ENCODE results near the gene CRYBB3.

DNA sequence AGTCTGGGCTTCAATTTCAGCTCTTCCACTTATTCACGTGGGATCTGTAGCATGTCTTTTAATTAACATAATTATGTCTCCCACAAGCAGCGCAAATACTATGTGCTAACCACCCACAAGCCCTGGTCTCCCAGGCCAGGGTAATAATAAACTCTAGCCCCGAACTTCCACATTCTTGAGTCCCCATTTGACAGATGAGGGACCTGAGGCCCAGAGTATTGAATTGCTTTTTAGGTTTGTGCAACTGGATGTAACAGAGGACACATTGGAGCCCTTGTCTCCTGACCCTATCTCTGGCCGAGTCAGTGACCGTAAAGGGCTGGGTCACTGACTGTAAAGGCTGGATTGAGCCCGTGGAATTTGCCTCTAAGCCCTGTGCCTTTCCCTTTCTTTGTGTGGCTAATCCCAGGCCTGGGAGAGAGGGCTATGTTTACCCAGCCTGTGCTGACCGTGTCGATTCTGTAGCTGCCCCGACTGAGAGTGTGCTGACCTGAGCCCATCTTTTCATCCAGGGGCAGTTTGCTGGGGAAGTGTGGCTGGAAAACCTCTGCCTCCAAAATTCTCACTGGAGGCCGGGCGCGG lies 23.7 kb downstream of the CRYBB3 start:
- TF ChIP-seq, protein P1, sequence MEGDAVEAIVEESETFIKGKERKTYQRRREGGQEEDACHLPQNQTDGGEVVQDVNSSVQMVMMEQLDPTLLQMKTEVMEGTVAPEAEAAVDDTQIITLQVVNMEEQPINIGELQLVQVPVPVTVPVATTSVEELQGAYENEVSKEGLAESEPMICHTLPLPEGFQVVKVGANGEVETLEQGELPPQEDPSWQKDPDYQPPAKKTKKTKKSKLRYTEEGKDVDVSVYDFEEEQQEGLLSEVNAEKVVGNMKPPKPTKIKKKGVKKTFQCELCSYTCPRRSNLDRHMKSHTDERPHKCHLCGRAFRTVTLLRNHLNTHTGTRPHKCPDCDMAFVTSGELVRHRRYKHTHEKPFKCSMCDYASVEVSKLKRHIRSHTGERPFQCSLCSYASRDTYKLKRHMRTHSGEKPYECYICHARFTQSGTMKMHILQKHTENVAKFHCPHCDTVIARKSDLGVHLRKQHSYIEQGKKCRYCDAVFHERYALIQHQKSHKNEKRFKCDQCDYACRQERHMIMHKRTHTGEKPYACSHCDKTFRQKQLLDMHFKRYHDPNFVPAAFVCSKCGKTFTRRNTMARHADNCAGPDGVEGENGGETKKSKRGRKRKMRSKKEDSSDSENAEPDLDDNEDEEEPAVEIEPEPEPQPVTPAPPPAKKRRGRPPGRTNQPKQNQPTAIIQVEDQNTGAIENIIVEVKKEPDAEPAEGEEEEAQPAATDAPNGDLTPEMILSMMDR (IDR thresholded peaks at IDR 0.05; ENCODE audit: low read depth, low read length) = no peak
- TF ChIP-seq EZH2phosphoT487 (IDR thresholded peaks at IDR 0.05; ENCODE audit: low read depth) = no peak

All from OCI-LY3 (cell line).